Right ventricle myocardium superior (tissue), 1 donor: ENCODE data around the gene MYO9A. TPM values are rescaled to one million over a fixed set of nuclear protein-coding genes. Genes with fewer than 3 reads are reported as not detected.
A peak's percentile ranks its signal among the peaks of the same experiment; 100 is the strongest.

ENCODE experiments used
- ATAC-seq: fragments of 200-7000 bp; cut with Tn5 transposase; one replicate; pipeline ENCODE4 v1.9.1; 2020; ENCODE audit warnings: mild to moderate bottlenecking; ENCODE audit not compliant: poor library complexity
- DNase-seq: peaks from one replicate; pipeline ENCODE4 v3.0.0-alpha.2; 2020
- intact Hi-C: fragments of 100-400 bp; cut with DNase I; formaldehyde crosslinking; loops from one replicate; pipeline ENCODE4 v1.11.2; 2022
- total RNA-seq: library from RNA; stranded (reverse); fragmentation: NEBNext Ultra II Directional; extraction: Animal tissue kit (Norgen Biotek cat#: 25700); gene quantifications from one replicate; pipeline ENCODE4 v1.2.1, GENCODE V29; 2021
- donor health status: DM: no; HTN: yes; CAD: no; lungs with severe emphysema.

Gene MYO9A
- total RNA-seq, 1 donor from 2014 or later = 32.7 TPM

DNA sequence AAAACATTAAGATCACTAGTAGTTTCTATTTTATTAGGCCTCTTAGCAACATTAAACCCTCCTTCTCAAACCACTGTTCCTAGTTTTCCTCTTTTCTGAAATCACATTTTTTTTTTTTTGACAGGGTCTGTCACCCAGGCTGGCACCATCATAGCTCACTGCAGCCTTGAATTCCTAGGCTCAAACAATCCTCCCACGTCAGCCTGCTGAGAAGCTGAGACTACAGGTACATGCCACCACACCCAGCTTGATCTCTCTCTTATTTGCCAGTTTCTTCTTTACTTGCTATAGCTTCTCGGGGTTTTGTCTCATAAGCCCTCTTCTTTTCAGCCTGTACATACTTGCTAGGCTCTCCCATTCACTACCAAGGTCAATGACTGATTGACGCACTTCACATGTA lies 28.3 kb upstream of the MYO9A start:
- DNase-seq (no peak), ATAC-seq (no peak)
- intact Hi-C loops = no loop called here

DNA sequence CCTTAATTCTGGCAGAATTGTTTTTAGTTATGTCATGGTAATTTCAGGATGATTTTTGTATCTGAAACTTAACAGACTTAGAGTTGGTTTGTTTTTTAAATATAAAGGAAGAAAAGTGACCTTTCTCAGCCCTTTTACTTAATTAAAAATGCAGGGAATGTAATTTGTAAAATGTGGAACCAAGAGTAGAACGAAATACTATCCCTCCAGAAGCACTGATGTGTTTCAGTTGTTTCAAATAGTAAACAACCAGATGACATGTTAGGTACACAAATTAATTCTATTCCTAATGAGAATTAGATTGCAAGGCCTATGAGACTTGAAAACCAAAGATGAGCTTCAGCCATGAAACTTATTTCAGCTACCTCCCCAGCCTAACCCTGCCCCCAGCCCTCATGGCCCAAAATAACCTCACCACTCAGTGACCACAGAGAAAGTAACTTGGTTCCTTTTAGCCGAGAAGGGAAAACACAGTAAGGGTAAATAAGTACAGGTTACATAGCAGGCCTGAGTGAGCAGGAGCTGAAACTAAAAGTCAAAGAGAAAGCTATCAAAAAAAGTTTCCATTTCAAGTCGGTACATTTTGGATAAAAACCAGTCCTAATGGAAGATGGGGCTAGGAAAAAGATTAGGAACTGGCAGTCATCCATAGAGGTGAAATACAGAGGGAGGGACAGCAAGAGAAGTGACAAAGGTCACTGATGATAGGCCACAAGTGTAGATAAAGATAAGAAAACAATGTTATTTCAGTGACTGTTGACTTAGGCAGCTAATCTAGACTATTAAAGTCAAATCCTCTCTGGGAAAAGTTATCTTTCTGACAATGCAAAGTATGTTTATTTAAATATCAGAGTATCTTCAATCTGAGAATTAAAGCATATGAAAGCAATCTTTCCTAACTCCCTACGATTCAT lies 23.5 kb upstream of the MYO9A start:
- intact Hi-C loops = no loop called here
- DNase-seq (no peak), ATAC-seq (peak; percentile 63)

DNA sequence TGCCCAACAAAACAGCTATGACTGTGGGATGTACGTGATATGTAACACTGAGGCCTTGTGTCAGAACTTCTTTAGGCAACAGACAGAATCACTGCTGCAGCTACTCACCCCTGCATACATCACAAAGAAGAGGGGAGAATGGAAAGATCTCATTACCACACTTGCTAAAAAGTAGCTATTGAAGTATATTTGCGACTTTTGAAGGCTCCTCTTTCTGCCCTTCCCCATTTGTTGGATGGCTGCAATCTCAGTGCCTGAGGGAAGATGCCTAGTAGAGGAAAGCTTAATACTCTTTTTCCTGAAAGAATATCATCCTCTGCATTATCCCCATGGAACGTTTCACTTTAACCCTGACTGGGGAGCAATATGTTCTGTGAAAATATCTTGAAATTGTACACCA lies 22.1 kb upstream of the MYO9A start:
- DNase-seq (no peak), ATAC-seq (peak; percentile 21)
- intact Hi-C loops = no loop called here

DNA sequence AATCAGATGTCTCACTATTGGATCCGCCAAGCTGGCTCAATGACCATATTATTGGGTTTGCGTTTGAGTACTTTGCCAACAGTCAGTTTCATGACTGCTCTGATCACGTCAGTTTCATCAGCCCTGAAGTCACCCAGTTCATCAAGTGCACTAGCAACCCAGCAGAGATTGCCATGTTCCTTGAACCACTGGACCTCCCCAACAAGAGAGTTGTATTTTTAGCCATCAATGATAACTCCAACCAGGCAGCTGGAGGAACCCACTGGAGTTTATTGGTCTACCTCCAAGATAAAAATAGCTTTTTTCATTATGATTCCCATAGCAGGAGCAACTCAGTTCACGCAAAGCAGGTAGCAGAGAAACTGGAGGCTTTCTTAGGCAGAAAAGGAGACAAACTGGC lies 21.7 kb upstream of the MYO9A start:
- intact Hi-C loops = no loop called here
- peak; percentile 87 for ATAC-seq

DNA sequence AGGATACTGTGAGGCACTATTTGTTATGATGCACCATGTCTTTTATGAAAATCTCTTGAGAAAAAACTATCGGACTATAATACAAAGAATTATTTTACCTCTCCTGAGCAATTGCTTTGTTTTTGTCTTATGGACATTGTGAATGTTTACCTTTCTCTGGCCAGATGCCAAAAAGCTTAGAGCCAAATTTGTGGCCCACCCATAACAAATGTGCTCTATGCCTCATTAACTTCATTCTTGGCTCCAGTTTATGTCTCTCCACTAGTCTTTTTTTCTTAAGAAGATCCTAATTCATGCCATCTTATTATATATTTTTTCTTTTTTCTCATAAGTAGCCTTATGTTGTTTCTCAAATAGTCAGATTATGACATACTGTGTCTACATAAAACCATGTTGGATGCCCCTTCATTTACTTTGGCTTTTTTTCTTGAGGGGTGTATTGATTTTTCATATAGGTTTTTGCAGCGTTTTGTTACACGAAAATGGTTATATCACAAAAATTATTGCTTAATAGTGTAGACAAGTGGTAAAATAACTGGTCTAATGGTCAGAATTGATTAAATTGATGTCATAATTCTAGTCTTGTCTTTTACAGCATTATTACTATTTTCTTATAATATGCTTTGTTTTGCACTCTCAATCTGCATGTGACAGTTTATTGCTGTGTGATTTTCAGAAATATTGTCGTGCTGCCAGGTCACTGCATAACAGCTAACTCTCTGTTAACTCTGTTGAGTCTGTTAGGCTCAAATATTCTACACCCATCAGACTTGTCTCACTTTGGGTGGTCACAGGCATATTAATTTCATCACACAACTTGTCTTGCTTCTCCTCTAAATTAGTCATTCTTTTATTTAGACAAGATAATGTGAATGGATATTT lies 18.5 kb upstream of the MYO9A start:
- intact Hi-C loops = no loop called here
- DNase-seq = no peak

More for the DNA sequence above, 21.7 kb upstream of the MYO9A start:
- no peak for DNase-seq

DNA sequence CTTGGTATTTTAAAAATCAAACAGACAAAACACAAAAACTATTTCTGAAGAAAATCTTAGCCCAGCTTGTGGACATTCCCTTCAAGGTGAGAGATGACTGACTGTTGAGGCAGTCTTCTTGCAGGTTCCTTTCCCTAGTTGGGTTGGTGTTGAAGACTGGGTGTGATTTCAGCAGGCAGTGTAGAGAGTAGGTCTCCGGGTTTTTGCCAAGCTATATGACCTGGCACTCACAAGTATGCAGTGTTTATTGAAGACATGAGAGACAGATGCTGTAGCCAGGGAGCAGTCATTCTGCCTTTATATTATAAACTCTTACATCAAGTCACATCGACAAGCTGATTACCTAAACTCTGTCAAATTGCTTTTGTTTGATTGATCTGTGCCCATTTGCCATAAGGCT lies 17.8 kb upstream of the MYO9A start:
- DNase-seq (no peak), ATAC-seq (no peak)
- intact Hi-C loops = no loop called here

More for the DNA sequence above, 18.5 kb upstream of the MYO9A start:
- ATAC-seq = no peak

DNA sequence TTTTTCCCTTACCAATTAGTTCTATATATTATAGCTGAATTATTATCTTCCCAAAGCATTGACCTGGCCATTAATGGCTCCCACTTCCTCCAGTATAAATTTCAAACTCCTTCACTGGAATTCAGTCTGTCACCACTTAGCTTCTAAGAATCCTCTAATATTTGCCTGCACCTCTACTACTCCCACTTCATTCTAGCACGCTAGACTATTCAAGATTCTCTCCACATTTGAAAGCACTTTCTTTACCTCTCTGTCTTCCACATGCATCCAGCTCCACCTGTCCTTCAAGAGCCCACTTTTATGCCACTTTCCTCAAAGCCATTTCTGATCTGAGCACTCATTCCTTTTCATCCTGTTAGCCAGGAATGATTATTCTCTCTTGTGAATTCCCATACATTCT lies 15.3 kb upstream of the MYO9A start:
- DNase-seq (no peak), ATAC-seq (no peak)
- intact Hi-C loops = no loop called here

DNA sequence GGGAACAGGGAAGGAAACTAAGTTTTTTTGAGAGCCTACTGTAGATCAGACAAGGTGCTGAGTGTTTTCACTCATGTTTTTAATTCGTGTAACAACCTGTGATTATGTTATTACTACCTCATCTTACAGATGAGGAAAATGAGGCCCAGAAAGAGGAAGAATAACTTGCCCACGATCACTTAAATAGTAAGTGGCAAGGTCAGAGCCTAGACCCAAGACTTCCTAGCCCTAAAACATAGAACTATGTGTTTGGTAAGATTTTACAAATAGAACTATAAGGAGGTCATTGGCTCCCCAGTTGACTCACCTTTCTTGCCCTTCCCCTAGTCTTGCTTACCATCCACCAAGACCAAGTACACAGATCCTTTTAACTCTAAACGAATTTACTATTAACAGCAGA lies 14.0 kb upstream of the MYO9A start:
- ATAC-seq = no peak
- intact Hi-C loops = no loop called here
- no peak for DNase-seq

DNA sequence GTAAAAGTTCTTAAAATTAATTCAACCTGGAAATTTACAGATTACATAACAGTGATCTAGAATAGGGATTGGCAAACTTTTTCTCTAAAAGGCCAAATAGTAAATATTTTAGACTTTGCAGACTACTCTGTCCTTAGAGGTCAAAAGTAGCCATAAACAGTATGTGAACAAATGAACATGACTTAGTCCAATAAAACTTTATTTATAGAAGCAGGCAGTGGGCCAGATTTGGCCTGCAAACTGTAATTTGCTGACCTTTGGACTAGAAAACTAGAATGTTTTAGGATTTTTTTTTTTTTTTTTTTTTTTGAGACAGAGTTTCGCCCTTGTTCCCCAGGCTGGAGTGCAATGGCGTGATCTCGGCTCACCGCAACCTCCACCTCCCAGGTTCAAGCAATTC lies 12.3 kb upstream of the MYO9A start:
- DNase-seq (no peak), ATAC-seq (no peak)
- intact Hi-C loops = no loop called here

DNA sequence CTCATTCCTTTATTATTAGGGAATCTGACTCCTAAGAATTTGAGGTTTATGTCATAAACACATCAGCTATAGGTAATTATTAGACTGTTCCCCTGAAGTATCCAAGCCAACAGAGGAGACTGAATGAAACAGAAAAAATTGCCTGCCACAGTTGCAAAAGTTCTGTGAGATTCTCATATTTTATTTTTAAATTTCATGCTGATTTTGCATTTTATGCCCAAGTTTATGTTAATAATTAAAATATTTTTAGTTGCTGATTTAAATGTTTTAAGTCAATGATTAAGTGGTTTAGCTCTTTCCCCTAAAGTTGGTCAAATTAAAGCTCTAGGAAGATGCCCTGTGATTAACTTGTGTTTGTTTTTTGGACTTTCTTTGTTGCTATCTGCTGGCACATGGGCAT lies 10.4 kb upstream of the MYO9A start:
- ATAC-seq (no peak), DNase-seq (no peak)
- intact Hi-C loops = no loop called here

DNA sequence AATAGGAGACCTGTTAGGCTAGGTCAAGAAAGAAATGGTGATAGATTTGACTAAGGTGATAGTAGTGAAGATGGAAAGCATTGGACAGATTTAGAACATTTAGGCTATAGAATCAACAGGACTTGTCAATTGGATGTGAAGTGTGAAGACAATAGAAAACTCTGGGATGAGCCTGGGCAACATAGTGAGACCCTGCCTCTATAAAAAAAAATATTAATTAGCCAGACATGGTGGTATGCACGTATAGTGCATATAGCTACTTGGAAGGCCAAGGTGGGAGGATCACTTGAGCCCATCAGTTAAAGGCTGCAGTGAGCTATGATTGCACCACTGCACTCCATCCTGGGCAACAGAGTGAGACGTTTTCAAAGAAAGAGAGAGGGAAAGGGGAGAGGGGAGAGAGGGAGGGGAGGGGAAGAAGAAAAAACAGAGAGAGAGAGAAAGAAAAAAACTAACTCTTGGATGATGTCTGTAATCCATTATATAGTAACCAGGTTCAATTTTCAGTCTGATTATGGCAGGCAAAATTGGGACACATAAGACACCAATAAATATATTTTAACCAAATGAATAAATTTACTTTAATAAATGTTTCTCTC lies 9.9 kb upstream of the MYO9A start:
- intact Hi-C loops = no loop called here
- DNase-seq (no peak), ATAC-seq (no peak)

DNA sequence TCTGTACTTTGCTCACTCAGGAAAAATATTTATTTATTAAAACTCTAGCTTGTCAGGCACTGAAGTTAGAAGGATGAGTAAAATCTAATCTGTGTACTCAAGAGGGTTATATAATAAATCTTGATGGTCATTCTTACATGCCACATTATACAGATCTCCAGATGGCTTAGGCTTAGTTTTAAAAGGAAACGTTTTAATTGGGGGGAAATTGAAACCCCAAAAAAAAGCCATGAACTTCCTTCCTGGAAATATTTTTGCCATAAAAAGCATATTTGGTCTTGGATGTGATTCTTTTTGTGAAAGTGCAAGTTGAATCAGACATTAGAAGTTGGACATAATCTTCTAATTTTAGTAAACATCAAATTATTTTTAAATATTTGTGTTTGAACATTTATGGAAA lies 6.3 kb upstream of the MYO9A start:
- no peak for ATAC-seq

DNA sequence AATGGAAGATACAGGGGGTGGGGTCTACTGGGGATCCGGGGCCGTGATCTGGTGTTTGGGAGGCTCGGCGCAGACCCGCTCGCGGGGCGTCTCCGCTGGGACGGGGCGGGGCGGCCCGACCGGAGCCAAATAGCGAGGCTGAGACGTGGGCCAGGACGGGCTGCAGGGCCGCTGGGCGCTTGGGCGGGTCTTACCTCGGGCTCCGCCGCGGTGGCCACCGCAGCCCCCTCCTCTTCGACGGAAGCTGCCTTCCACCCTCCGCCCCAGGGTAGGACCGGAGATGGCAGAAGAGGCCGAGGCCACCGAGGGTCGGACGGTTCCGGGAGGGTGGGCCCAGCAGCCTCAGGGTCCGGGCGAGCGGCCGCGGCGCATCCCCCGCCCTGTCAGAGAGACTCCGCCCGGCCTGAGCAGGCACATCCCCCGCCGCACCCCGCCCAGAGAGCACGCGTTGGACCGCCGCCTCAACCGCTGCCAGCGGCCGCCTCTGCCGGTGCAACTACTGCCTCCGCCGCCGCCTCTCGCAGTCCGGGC lies 399 bp downstream of the MYO9A start:
- peak; percentile 88 for ATAC-seq
- intact Hi-C loops = no loop called here

More for the DNA sequence above, 6.3 kb upstream of the MYO9A start:
- DNase-seq = no peak
- intact Hi-C loops = no loop called here

DNA sequence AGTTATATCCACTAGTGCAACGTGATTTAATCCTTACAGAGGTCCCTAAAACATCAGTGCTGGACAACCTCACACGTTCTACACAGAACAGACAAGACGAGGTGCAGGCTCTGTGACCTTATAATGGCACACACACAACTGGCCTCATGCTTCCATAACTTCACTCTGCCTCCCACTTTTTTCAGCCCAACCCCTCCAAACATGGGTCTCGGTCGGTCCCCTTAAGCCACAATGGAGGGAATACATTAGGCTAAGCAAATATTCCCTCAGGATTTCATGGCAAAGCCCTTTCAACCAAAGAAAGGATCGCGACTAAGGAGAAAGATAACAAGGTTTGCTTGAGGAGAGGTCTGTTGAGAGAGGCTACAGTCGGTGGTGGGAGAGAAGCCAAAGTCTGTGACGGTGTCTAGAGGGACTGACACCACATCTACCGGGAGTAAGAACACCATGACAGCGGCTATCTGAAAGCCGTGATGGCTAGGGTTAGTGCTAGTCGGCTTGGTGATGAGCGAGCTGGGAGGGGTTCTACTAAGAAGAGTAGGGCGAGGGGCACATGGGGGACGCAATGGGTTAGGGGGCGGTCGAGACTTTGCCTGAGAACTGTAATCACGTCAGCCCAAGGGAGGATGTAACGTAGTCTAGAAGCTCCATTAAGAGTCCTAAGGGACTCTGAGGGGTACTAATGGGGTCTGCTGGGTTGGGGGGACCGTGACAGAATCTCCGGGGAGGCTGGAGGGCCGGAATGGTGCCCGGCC lies 1.0 kb downstream of the MYO9A start:
- ATAC-seq (peak; percentile 16), DNase-seq (no peak)
- intact Hi-C loops = no loop called here

More for the DNA sequence above, 399 bp downstream of the MYO9A start:
- DNase-seq = peak; percentile 91

DNA sequence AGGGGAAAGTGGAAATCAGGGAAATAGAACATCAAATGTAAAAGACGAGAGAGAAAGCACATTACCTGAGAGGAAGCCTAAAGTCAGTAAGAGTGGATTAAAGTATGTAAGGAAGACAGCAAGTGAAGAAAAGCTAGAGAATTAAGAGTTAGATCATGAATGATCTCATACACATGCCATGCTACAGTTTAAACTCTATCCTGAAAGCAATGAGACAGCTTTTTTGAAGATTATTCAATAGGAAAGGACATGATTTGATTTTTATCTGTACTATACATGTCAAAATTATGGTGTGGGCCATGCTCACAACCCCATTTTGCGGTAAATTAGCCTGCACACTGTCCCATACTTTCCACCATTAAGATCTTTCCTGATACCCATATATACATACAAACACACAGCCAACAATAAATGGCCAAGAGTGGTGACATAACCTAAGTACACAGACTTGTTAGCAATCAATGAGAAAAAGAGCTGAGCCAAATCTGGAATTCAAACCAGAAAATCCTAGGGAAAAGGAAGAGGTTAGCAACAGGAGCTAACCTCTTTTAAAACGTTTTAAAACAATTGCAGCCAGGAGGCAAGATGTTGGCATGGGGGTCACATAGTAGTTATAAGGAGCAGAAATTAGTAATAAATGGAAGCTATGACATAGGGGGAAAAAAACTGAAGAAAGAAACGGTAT lies 4.5 kb downstream of the MYO9A start:
- ATAC-seq (no peak), DNase-seq (no peak)
- intact Hi-C loops = no loop called here

DNA sequence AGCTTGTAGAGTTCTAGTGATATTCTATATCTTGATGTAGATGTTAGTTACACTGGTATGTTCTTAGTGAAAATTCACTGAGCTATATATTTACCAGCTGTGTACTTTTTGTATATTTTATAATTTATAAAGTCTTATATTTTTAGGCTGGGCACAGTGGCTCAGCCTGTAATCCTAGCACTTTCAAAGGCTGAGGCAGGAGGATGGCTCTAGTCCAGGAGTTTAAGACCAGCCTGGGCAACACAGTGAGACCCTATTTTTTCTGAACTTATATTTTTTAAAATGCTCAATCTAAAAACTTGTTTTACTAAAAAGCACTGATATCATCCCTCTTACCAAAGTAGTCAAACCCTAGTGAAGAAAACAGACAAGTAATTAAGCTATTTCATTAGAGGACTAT lies 5.1 kb downstream of the MYO9A start:
- intact Hi-C loops = no loop called here
- DNase-seq (no peak), ATAC-seq (no peak)

DNA sequence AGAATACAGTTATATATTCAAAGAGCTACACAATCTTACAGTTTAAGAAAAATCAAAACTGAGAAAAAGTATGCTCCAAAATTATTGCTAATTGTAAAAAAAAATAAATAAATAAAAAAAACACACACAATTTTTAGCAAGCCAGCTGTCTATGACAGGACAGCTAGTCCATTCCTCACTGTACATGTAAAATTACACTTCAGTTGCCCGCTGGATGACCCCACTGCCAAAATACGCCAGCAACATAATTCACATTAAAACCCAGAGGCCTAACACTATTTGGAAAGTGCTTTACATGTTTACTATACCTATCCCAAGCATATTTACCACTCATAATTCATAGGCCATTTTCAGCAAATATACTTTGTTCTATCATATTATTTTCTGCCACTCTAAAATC lies 5.8 kb downstream of the MYO9A start:
- ATAC-seq = peak; percentile 49
- no peak for DNase-seq
- intact Hi-C loops = no loop called here

DNA sequence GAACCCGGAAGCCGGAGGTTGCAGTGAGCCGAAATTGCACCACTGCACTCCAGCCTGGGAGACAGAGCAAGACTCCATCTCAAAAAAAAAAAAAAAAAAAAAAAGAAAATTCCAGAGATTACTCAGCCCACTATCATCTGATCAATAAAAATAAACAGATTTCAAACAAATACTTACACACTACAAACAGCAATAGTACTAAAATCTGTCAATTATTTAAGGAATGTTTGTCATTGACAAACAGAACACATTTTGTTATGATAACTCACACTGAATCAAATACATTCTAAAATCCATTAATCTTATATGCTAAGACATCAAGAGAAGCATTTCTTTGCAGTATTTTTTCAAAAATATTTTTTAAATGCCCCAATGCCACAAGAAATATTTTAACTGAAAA lies 7.6 kb downstream of the MYO9A start:
- DNase-seq (no peak), ATAC-seq (no peak)
- intact Hi-C loops = no loop called here
